Activated gamma-delta T cell treated with Interleukin-2 at 50 U/mL for 16 hours (primary cell): ENCODE measurements around the gene KCNK4.

Experiments used
- DNase-seq: peaks from one replicate; pipeline ENCODE4 v3.0.0-alpha.2; 2020

Gene KCNK4

DNA sequence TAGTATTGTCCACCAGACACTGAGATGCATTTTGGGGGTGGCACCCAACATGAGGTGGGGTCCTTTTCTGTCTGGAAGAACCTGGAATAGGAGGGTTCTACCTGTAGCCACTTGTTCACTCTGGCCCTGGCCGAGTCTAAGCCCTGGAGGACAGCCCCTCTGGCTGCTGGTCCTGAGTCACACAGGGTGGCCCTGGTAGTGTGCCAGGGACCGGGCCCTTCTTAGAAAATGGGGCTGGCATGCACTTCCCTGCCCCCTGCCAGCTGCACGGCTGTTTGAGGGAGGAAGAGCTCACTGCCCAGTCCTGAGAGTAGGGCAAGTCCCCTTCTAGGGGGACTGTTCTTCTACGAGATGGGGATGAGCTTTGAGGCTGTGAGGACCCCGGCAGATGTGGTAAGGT lies 37.6 kb upstream of the KCNK4 start:
- no peak for DNase-seq

DNA sequence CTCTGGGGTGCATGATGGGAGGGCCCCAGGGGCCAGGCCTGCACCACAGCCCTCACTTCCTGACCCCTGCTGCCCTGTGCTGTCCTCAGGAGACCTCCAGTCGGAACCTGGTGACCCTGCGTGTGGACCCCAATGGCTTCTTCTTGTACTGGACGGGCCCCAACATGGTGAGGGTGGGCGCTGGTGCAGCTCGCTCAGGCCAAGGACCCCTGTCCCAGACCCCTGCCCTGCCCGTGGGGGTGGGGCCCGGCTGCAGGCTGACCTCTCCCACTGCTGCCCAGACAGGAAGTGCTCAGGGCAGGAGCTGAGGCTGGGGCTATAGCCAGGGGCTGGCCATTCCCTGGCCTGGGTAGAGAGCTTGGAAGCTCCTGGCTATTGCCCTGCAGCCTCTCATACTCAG lies 36.8 kb upstream of the KCNK4 start:
- DNase-seq: no peak

DNA sequence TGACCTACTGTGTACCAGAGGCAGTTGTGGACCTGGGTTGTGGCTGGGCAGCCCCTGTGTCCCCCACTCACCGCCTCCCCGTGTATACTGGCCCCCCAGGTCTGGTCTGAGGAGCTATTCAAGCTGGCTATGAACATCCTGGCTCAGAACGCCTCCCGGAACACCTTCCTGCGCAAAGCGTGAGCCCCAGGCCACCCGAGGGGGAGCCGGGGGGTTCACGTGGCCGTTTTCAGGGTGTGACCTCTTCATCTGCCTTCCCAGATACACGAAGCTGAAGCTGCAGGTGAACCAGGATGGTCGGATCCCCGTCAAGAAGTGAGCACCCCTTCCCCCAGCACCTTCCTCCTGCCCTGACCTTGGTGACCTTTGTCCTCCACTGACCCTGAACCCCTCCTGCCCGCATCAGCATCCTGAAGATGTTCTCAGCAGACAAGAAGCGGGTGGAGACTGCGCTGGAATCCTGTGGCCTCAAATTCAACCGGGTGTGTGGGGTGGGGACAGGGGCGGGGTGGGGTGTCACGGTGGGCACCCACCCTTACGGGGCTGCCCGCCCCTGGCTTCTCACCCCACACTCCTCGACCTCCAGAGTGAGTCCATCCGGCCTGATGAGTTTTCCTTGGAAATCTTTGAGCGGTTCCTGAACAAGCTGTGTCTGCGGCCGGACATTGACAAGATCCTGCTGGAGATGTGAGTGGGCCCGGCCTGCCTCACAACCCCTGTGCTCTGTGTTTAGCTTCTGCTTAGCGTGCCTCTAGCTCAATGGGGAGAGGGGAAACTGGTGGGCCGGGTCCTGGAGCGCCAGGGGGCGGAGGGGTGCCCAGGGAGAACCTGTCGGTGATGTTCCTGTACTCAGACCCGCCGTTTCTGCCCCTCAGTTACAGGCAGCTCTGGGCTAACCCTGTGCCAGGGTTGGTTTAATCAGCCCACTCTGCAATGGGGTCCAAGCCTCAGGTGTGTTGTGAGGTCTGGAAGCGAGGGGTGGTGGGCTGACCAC lies 35.7 kb upstream of the KCNK4 start:
- no peak for DNase-seq

DNA sequence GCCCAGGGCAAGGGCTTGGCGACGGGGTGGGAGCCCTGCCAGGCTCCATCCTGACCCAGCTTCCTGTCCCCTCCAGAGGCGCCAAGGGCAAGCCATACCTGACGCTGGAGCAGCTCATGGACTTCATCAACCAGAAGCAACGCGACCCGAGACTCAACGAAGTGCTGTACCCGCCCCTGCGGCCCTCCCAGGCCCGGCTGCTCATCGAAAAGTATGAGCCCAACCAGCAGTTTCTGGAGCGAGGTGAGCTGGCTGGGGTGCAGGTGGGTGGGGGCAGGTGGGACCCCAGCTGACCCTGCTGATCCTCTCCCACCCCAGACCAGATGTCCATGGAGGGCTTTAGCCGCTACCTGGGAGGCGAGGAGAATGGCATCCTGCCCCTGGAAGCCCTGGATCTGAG lies 34.8 kb upstream of the KCNK4 start:
- DNase-seq: no peak

GRCh38 chr11:64258356-64258755 lies 32.7 kb upstream of the KCNK4 start:
- no peak for DNase-seq

DNA sequence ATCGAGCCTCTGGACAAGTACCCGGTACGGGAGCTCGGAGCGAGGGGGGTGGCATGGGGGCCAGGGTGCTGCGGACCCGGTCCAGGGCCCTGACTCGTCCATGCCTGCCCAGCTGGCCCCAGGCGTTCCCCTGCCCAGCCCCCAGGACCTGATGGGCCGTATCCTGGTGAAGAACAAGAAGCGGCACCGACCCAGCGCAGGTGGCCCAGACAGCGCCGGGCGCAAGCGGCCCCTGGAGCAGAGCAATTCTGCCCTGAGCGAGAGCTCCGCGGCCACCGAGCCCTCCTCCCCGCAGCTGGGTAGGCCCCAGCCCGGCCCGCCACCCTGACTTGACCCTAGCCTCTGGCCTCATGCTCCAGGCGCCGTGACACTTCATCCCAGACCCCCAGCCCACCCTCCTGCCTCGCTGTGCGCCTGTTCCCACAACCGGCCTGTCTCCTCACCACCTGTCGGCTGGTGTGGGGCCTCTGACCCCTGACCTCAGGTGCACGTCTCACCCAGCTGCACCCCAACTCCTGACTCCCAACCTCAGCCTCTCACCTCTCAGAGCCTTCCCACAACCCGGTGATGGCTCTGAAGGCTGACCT lies 32.1 kb upstream of the KCNK4 start:
- no peak for DNase-seq

DNA sequence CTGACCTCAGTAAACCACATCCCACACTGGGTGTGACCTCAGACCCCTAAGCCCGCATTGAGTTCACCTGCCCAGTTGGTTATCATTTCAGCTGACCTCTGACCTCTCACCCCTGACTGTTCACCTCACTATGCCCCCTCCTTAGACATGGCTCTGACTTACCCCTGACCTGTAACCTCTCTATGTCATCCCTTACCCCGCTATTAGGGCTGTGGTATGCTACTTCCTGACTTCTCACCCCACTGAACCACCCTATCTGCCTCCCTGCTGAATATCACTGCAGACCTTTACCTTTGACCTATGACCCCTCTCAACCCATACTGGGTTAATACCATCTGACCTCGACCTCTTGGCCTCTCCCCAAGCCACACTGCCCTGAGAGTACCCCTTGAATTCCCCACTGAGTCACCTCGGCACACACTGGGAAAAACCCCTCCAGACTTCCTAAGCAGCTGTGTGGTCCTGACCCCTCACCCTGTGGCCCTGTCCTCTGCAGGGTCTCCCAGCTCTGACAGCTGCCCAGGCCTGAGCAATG lies 31.5 kb upstream of the KCNK4 start:
- no peak for DNase-seq

DNA sequence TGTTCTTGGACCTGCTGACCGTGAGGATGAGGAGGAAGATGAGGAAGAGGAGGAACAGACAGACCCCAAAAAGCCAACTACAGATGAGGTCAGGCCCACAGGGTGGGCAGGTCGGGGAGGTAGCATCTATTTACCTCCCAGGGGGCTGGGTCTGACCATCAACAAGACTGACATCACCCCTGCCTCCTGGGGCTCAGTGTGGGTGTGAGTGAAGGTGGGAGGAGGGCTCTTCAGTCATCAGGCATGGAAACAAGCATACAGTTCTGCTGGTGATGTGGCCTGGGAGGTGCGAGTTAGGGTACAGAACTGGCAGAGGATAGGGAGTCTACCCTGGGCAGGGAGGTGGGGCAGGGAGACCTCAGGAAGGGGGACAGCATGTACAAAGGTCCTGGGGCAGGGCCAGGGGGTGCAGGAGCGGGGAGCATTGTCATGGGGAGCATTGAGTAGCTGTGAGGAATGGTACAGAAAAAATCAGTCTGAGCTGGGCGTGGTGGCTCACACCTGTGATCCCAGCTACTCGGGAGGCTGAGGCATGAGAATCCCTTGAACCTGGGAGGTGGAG lies 30.9 kb upstream of the KCNK4 start:
- no peak for DNase-seq

DNA sequence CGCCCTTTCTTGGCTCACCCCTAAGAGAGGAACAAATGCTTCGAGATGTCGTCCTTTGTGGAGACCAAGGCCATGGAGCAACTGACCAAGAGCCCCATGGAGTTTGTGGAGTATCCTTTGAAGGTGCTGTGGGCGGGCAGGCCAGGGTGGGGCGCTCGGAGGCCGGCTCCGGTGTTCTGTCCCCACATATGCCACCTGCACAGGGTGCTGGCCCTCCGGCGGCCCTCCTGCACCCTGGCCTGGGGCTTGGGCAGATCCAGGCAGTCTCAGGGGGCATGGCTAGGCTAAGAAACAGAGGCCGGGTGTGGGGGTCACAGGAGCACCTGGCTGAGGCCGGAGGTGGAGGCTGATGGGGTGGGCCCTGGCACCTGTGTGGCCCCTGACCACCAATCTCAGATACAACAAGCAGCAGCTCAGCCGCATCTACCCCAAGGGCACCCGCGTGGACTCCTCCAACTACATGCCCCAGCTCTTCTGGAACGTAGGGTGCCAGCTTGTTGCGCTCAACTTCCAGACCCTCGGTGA lies 29.5 kb upstream of the KCNK4 start:
- no peak for DNase-seq

DNA sequence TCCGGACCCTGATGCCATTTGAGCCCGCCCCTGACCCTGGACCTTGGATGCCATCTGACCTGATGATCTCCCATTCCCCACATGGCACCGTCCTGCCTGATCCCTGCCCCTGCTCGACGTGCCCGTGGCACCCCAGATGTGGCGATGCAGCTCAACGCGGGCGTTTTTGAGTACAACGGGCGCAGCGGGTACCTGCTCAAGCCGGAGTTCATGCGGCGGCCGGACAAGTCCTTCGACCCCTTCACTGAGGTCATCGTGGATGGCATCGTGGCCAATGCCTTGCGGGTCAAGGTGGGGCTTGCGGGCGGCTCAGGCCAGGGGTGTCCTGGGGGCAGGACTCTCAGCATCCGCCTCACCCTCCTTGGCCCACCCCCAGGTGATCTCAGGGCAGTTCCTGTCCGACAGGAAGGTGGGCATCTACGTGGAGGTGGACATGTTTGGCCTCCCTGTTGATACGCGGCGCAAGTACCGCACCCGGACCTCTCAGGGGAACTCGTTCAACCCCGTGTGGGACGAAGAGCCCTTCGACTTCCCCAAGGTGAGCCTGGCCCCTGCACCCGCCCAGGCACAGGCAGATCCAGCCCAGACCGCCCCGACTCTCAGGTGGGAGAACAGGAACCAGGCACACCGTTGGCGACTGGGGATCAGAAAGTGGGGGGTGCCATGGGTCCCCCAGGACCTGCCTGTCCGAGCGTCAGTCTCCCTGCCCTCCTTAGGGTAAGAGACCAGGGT lies 28.7 kb upstream of the KCNK4 start:
- DNase-seq: no peak

- DNase-seq: no peak
Measured at GRCh38 chr11:64263021-64263946, 27.8 kb upstream of the KCNK4 start.

DNA sequence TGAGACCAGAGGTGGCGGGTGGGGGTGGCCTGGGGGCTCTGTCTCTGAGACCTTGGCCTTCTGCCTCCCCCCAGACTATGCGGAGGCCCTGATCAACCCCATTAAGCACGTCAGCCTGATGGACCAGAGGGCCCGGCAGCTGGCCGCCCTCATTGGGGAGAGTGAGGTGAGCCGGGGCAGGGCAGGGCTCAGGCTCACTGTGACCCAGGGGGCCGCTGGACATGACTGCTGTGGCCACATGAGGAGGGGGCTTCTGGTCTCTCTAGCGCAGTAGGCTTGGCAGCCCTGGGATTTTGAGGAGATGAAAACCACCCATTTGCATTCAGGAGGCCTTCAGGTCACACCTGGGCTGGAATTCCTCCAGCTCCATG lies 27.2 kb upstream of the KCNK4 start:
- no peak for DNase-seq

DNA sequence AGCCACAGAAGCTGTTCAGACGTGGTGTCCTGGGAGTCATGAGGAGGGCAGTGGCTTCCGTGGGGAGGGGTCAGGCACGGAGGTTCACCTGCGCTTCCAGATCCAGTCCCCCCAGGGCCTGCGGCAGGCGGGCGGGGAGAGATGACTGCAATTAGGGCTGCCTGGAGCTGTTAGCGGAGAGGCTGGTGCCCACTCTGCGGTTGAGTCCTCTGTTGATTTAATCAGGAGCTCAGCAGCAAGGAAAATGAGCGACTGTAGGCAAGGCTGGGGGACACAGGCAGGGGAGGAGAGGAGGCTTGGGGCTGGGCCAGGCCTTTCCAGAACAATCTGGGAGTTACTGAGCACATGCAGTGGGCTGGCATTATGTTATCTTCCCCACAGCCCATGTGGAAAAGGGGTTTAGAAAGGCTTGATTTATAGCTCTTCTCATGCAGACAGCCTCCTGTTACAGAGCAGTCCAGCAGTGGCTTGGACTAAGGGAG lies 26.7 kb upstream of the KCNK4 start:
- DNase-seq: no peak

DNA sequence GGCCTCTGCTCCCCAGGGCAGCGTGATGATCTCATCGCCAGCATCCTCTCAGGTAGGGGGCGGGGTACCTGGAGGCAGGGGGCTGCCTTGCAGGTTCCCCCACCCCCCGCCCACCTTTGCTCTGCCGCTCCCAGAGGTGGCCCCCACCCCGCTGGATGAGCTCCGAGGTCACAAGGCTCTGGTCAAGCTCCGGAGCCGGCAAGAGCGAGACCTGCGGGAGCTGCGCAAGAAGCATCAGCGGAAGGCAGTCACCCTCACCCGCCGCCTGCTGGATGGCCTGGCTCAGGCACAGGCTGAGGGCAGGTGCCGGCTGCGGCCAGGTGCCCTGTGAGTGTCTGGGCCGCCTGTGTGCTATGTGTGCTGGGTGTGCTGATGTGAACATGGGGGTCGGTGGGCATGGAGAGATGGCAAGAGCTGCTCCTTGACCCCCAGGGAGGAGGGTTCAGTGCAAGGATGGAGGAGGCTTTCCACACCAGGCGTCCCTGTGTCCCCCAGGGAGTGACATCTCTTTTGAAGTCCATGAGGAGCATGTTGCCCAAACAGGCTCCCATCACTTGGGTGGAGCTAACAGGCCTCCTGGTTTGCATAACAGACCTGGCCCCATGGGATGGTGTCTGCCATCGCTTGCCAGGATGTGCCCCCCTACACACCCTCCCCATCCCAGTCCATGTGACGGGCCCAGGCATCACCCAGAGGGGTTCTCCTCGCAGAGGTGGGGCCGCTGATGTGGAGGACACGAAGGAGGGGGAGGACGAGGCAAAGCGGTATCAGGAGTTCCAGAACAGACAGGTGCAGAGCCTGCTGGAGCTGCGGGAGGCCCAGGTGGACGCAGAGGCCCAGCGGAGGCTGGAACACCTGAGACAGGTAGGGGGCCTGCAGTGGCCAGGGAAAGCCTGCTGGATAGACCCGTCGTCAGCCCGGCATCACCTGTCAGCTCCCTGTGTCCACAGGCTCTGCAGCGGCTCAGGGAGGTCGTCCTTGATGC lies 25.6 kb upstream of the KCNK4 start:
- DNase-seq: no peak

DNA sequence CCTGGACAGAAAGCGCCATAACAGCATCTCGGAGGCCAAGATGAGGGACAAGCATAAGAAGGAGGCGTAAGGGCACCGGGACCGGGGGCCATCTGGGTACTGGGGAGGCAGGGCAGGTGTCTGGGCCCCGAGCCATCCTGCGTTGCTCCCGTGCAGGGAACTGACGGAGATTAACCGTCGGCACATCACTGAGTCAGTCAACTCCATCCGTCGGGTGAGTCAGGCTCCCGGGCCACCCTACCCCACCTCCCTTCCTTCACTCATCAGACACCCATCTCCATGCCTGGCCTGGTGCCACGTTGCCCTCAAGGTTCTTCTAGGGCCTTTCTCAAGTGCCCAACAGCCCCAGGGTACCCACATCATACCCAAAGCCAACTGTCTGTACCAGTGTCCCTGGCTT lies 24.8 kb upstream of the KCNK4 start:
- DNase-seq: no peak

DNA sequence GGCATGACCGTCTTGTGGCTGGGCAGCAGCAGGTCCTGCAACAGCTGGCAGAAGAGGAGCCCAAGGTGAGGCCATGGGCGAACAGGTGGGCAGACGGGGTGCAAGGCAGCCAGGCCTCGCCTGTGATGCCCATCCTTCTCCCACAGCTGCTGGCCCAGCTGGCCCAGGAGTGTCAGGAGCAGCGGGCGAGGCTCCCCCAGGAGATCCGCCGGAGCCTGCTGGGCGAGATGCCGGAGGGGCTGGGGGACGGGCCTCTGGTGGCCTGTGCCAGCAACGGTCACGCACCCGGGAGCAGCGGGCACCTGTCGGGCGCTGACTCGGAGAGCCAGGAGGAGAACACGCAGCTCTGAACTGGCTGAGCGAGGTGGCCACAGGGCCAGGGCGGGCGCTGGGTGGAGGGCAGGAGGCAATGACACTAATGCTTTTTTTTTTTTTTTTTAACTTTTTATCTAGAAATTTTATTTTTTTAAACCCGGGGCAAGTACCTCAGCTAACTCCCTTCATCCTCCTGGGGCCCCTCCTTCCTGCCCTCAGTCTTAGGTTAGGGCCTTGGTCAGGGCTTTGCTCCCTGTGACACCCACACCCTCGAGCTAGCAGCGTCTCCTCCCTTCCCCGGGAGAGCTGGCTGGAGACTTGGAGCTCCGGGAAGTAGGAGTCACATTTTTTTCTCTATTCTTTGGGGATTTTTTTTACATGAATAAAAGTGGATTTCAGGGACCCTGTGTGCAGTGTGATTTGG lies 23.7 kb upstream of the KCNK4 start:
- no peak for DNase-seq

DNA sequence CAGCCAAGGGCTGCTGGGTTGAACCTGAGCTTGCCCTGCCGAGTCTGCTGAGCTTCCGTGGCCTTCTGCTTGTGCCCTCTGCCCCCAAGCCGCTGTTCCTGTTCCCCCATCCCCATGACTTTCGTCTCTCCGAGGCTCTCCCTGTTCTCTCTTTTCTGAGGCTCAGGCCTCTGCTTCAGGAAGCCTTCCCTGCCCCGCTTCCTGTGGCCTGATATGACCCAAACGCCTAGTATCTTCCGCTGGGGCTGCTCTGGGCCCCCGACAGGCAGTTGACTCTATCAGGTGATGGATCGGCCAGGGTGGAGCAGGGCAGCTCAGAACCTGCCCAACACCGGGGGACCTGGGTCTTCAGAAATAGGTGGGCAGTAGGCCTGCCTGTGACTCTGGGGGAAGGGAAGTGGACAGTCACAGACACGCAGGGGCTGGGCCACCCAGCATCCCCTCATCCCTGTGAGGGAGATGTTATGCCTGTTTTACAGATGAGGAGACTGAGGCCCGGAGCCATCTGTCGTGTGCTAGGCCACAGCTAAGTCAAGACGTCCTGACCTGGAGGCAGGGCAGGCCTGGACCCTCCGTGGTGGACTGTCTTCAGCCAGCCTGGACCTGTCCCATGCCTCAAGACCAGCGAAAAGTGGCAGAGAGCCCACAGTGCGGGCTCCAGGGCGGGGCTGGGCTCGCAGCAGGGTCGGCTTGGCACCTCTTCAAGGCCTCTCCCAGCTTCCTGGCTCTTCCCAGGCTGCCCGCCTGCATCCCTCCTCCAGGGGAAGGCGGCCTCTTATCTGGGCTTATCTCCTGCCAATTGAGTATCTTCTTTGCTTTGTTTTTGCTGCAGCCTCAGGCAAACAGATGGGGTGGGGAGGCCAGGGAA lies 22.8 kb upstream of the KCNK4 start:
- DNase-seq: no peak

- DNase-seq: peak; percentile 29
Measured at GRCh38 chr11:64268893-64269539, 22.1 kb upstream of the KCNK4 start.
